Type B pancreatic cell (in vitro differentiated cells): ENCODE data around the gene ABCA7. TPM values are rescaled to one million over a fixed set of nuclear protein-coding genes. Genes with fewer than 3 reads are reported as not detected.

Experiments
- DNase-seq: peaks from one replicate; pipeline ENCODE4 v3.0.0; 2021; ENCODE audit warnings: mixed read lengths; ENCODE audit not compliant: unreplicated experiment; ENCODE audit errors: extremely low spot score
- H3K27ac Mint-ChIP-seq: 2 replicates; pipeline ENCODE4 v1.8.0; 2021; ENCODE audit warnings: mild to moderate bottlenecking, mixed read lengths
- H3K27me3 Mint-ChIP-seq: 2 replicates; pipeline ENCODE4 v1.8.0; 2021; ENCODE audit warnings: mixed read lengths
- H3K36me3 Mint-ChIP-seq: 2 replicates; pipeline ENCODE4 v1.8.0; 2021; ENCODE audit warnings: mixed read lengths
- H3K4me1 Mint-ChIP-seq: one replicate; pipeline ENCODE4 v1.8.0; 2021; ENCODE audit warnings: mixed read lengths; ENCODE audit not compliant: unreplicated experiment
- H3K4me3 Mint-ChIP-seq: 2 replicates; pipeline ENCODE4 v1.8.0; 2021; ENCODE audit warnings: mild to moderate bottlenecking, mixed read lengths
- H3K9me3 Mint-ChIP-seq: 2 replicates; pipeline ENCODE4 v1.8.0; 2021; ENCODE audit warnings: mixed read lengths
- total RNA-seq: library from RNA; stranded (reverse); gene quantifications from 2 replicates; pipeline ENCODE4 v1.2.1, GENCODE V29; 2021; ENCODE audit warnings: low replicate concordance
- TF ChIP-seq, protein P1 (sequence below): fragments of 200-600 bp; sonication (generic); conservative IDR thresholded peaks from 2 replicates; pipeline ENCODE4 v1.5.0; 2021; ENCODE audit warnings: antibody characterized with exemption, mild to moderate bottlenecking

The ABCA7 gene
- total RNA-seq, 1 donor from 2014 or later: 26.1 TPM

- peaks cover 14% of the 10 kb centered on the region for H3K4me1 Mint-ChIP-seq
- DNase-seq: no peak
- TF ChIP-seq, protein P1, sequence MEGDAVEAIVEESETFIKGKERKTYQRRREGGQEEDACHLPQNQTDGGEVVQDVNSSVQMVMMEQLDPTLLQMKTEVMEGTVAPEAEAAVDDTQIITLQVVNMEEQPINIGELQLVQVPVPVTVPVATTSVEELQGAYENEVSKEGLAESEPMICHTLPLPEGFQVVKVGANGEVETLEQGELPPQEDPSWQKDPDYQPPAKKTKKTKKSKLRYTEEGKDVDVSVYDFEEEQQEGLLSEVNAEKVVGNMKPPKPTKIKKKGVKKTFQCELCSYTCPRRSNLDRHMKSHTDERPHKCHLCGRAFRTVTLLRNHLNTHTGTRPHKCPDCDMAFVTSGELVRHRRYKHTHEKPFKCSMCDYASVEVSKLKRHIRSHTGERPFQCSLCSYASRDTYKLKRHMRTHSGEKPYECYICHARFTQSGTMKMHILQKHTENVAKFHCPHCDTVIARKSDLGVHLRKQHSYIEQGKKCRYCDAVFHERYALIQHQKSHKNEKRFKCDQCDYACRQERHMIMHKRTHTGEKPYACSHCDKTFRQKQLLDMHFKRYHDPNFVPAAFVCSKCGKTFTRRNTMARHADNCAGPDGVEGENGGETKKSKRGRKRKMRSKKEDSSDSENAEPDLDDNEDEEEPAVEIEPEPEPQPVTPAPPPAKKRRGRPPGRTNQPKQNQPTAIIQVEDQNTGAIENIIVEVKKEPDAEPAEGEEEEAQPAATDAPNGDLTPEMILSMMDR: no peak
- H3K27ac Mint-ChIP-seq: no peak overlapping the region
- H3K27me3 Mint-ChIP-seq: no peaks in the 10 kb centered on the region
- no peak overlapping the region for H3K4me3 Mint-ChIP-seq
- H3K9me3 Mint-ChIP-seq: no peaks in the 10 kb centered on the region
- H3K36me3 Mint-ChIP-seq: no peaks in the 10 kb centered on the region
These were observed 24.7 kb upstream of the ABCA7 start for GRCh38 chr19:1015061-1015781.

GRCh38 chr19:1015782-1016646, 23.9 kb upstream of the ABCA7 start:
- Mint-ChIP-seq H3K4me3 (peak overlapping the region; percentile 71), H3K36me3 (no peaks in the 10 kb centered on the region), H3K27ac (peak overlapping the region; percentile 88), H3K4me1 (peaks cover 14% of the 10 kb centered on the region), H3K27me3 (no peaks in the 10 kb centered on the region), H3K9me3 (no peaks in the 10 kb centered on the region)
- no peak for DNase-seq
- TF ChIP-seq, protein P1: no peak

DNA sequence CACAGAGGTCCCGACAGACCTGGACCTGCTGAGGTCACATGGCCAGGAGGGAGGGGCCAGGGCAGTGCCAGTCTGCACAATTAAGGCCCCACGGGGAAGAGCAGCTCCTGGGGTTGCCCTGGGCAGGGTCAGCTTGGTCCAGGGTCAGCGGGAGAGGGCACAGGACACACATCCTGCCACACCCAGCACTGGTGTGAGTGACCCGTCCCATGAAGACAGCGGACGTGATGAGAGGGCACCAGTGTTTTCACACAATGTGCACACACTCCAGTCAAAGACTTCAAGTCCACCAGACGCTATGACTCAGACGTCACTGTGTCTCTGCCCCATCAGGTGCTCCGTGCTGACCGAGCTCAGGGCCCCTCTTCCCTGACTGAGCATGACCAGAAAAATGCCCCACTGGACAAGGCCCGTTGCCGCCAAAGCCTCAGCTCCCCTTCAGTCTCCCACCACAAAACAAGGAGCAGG, 23.2 kb upstream of the ABCA7 start:
- no peaks in the 10 kb centered on the region for H3K9me3 Mint-ChIP-seq
- peaks cover 6% of the 10 kb centered on the region for H3K27me3 Mint-ChIP-seq
- TF ChIP-seq, protein P1: no peak
- no peak for DNase-seq
- no peaks in the 10 kb centered on the region for H3K36me3 Mint-ChIP-seq
- peak overlapping the region; percentile 88 for H3K27ac Mint-ChIP-seq
- peaks cover 20% of the 10 kb centered on the region for H3K4me1 Mint-ChIP-seq
- peak overlapping the region; percentile 74 for H3K4me3 Mint-ChIP-seq

DNA sequence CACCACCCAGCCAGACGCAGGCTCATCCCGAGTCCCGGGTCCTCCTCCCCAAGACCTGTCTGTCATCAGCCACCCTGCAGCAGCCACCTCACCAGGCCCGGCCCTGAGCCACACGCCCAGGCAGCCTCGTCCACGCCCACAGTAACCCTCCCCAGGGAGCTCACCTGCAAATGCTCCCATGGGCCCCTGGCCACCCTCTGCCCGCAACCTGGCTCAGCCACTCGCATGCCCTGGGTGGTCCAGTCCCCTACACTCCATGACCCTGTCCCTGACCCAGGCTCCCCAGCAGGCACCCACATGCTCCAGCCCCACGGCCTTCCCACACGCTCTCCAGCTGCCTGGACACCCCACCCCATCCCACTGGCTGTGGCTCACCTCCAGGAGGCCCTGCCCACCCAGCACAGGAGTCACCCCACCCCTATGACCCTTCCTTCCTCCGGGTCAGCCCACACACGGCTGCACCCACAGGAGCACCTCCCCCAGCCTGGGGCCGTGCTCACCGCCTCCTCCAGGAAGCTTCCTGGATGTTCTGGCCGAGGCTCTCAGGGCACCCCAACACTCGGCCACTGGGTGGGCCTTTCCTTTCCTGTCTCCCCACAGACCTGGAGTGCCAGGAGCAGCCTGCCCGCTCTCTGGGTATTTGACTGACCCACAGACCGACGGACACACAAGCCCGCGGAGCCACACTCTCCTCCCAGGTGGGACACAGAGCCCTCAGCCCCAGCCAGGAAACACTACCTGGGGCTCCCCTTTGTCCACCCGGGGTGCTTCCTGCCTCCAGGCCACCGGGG, 22.6 kb upstream of the ABCA7 start:
- H3K27me3 Mint-ChIP-seq: peaks cover 6% of the 10 kb centered on the region
- DNase-seq: no peak
- H3K4me1 Mint-ChIP-seq: peaks cover 21% of the 10 kb centered on the region
- TF ChIP-seq, protein P1: no peak
- H3K4me3 Mint-ChIP-seq: peak overlapping the region; percentile 74
- H3K9me3 Mint-ChIP-seq: no peaks in the 10 kb centered on the region
- no peaks in the 10 kb centered on the region for H3K36me3 Mint-ChIP-seq
- peak overlapping the region; percentile 88 for H3K27ac Mint-ChIP-seq

DNA sequence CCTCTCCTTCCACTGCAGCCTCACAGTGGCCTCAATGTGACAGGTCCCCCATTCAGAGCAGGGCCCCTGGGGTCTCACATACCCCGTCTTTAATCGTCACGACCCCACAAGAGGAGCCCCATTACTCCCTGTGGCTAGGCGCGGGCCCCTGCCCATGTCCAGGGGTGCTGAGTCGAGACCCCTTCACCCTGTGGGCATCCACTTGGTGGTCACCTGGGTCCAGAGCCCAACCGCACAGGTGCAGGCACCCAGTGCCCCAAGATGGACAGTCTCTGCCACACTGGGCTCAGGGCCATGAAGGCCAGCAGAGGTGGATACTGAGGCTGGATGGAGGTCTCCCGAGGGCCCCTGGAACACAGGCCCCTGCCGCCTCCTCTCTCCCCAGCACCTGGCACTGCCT, 22.0 kb upstream of the ABCA7 start:
- Mint-ChIP-seq H3K9me3 (no peaks in the 10 kb centered on the region), H3K36me3 (no peaks in the 10 kb centered on the region), H3K4me3 (no peak overlapping the region), H3K27me3 (peaks cover 6% of the 10 kb centered on the region), H3K4me1 (peaks cover 21% of the 10 kb centered on the region), H3K27ac (no peak overlapping the region)
- no peak for DNase-seq
- TF ChIP-seq, protein P1: no peak
